HepG2 (cell line): Measurements from ENCODE around the gene SLC43A3. TPM values are rescaled to one million over a fixed set of nuclear protein-coding genes. Genes with fewer than 3 reads are reported as not detected.

Experiments
- GZF1 ChIP-seq: sonication (generic); formaldehyde crosslinking; IDR thresholded peaks from 2 replicates; pipeline ENCODE4 v1.5.1; 2020; ENCODE audit warnings: mild to moderate bottlenecking, missing genetic modification reagents
- HINFP ChIP-seq: sonication (generic); formaldehyde crosslinking; IDR thresholded peaks from 2 replicates; pipeline ENCODE4 v1.4.0; 2020; ENCODE audit warnings: low read depth, mild to moderate bottlenecking, missing genetic modification reagents
- HNRNPLL ChIP-seq: fragments of 200-400 bp; formaldehyde crosslinking; IDR thresholded peaks from 2 replicates; pipeline ENCODE4 v1.6.1; 2017; ENCODE audit warnings: mild to moderate bottlenecking, low read depth, low read length; ENCODE audit not compliant: poor library complexity, severe bottlenecking
- IKZF1 ChIP-seq: fragments of 450-650 bp; IDR thresholded peaks from 2 replicates; pipeline ENCODE4 v1.7.1; 2016
- ISL2 ChIP-seq: sonication (generic); formaldehyde crosslinking; IDR thresholded peaks from 2 replicates; pipeline ENCODE4 v1.5.0; 2020; ENCODE audit warnings: missing genetic modification reagents
- KDM3A ChIP-seq: IDR thresholded peaks from 2 replicates; pipeline ENCODE4 v1.6.1; 2018; ENCODE audit warnings: low read depth, missing compliant biosample characterization
- KLF11 ChIP-seq: IDR thresholded peaks from 2 replicates; pipeline ENCODE4 v1.6.1; 2016; ENCODE audit warnings: missing compliant biosample characterization
- MTA1 ChIP-seq: sonication (generic); formaldehyde crosslinking; IDR thresholded peaks from 2 replicates; pipeline ENCODE4 v1.4.0; 2020; ENCODE audit warnings: missing genetic modification reagents, mild to moderate bottlenecking, borderline replicate concordance
- MXI1 ChIP-seq: IDR thresholded peaks from 3 replicates; pipeline ENCODE4 v1.6.1; 2012; ENCODE audit warnings: low read depth, low read length, inconsistent platforms, borderline replicate concordance
- NR2C2 ChIP-seq: sonication (generic); formaldehyde crosslinking; IDR thresholded peaks from 2 replicates; pipeline ENCODE4 v1.4.0; 2020; ENCODE audit warnings: missing genetic modification reagents, mild to moderate bottlenecking, moderate library complexity, borderline replicate concordance
- PATZ1 ChIP-seq: sonication (generic); formaldehyde crosslinking; IDR thresholded peaks from 2 replicates; pipeline ENCODE4 v1.4.0; 2020; ENCODE audit warnings: missing genetic modification reagents
- SOX5 ChIP-seq: IDR thresholded peaks from 2 replicates; pipeline ENCODE4 v1.6.1; 2016; ENCODE audit warnings: borderline replicate concordance
- SSRP1 ChIP-seq: IDR thresholded peaks from 2 replicates; pipeline ENCODE4 v1.6.1; 2016; ENCODE audit warnings: control low read depth
- ZC3H13 ChIP-seq: sonication (generic); formaldehyde crosslinking; IDR thresholded peaks from 2 replicates; pipeline ENCODE4 v1.8.1; 2023; ENCODE audit warnings: mild to moderate bottlenecking, missing genetic modification reagents, moderate library complexity
- ZNF260 ChIP-seq: sonication (generic); formaldehyde crosslinking; IDR thresholded peaks from 2 replicates; pipeline ENCODE4 v1.4.0; 2020; ENCODE audit warnings: missing genetic modification reagents, low read depth, mild to moderate bottlenecking, borderline replicate concordance
- ZNF331 ChIP-seq: sonication (generic); formaldehyde crosslinking; IDR thresholded peaks from 2 replicates; pipeline ENCODE4 v1.4.0; 2020; ENCODE audit warnings: missing genetic modification reagents
- ZNF337 ChIP-seq: sonication (generic); formaldehyde crosslinking; IDR thresholded peaks from 2 replicates; pipeline ENCODE4 v1.5.1; 2020; ENCODE audit warnings: missing genetic modification reagents, low read depth, mild to moderate bottlenecking, borderline replicate concordance
- ZNF577 ChIP-seq: sonication (generic); formaldehyde crosslinking; IDR thresholded peaks from 2 replicates; pipeline ENCODE4 v1.4.0; 2020; ENCODE audit warnings: mild to moderate bottlenecking, low read depth, missing genetic modification reagents, borderline replicate concordance
- ZNF605 ChIP-seq: sonication (generic); formaldehyde crosslinking; IDR thresholded peaks from 2 replicates; pipeline ENCODE4 v1.8.0; 2022; ENCODE audit warnings: mild to moderate bottlenecking, missing genetic modification reagents
- ZNF747 ChIP-seq: sonication (generic); formaldehyde crosslinking; IDR thresholded peaks from 2 replicates; pipeline ENCODE4 v1.8.1; 2023; ENCODE audit warnings: missing genetic modification reagents, mild to moderate bottlenecking, borderline replicate concordance
- ZNF768 ChIP-seq: sonication (generic); formaldehyde crosslinking; IDR thresholded peaks from 2 replicates; pipeline ENCODE4 v1.4.0; 2020; ENCODE audit warnings: missing genetic modification reagents
- ZNF792 ChIP-seq: IDR thresholded peaks from 2 replicates; pipeline ENCODE4 v1.6.1; 2016
- ZNF83 ChIP-seq: sonication (generic); formaldehyde crosslinking; IDR thresholded peaks from 2 replicates; pipeline ENCODE4 v1.4.0; 2020; ENCODE audit warnings: missing genetic modification reagents, mild to moderate bottlenecking, borderline replicate concordance
- polyA plus RNA-seq, 8 experiments: library from polyadenylated mRNA; depleted of rRNA in 3 of 8; stranded (reverse) in 7 of 8; unstranded in 1 of 8; fragments of >200 nt; fragmentation: Illumina TruSeq in 4 of 8; extraction: Trizol in 4 of 8; gene quantifications; 2 replicates each; pipeline versions ENCODE4 v1.2.1 to v1.2.3, GENCODE V29; 2011 to 2016; ENCODE audit warnings: low read depth in 4 of 8, missing spikeins in 1 of 8, mixed read lengths in 1 of 8; ENCODE audit not compliant: insufficient read depth in 1 of 8
- total RNA-seq, 5 experiments: library from RNA; depleted of rRNA; stranded (reverse); fragments of >200 nt; fragmentation: Illumina TruSeq; extraction: Trizol; gene quantifications; 2 replicates each; pipeline ENCODE4 v1.2.3, GENCODE V29; 2016; ENCODE audit warnings: low read depth in 1 of 5
- TF ChIP-seq, protein P1 (sequence below): sonication (generic); formaldehyde crosslinking; IDR thresholded peaks from 2 replicates; pipeline ENCODE4 v1.4.0; 2020; ENCODE audit warnings: missing genetic modification reagents
- TF ChIP-seq, protein P2 (sequence below): sonication (generic); formaldehyde crosslinking; IDR thresholded peaks from 2 replicates; pipeline ENCODE4 v1.8.0; 2022; ENCODE audit warnings: missing genetic modification reagents, mild to moderate bottlenecking, moderate library complexity, borderline replicate concordance

The SLC43A3 gene
- total and polyA plus RNA-seq, 2 of the 13 experiments (the other 11 are each of a cell fraction or from before 2014, with no cell fraction given) = 2.6 TPM; not detected in 1

- TF ChIP-seq ZNF792 = peak; percentile 75; the same call in 1 of the 2 replicates
- TF ChIP-seq ZNF337 = no peak
- TF ChIP-seq ZNF577 (CRISPR knock-in tag) = no peak
- no peak for TF ChIP-seq ZNF605 (CRISPR knock-in tag)
- TF ChIP-seq, protein P1, sequence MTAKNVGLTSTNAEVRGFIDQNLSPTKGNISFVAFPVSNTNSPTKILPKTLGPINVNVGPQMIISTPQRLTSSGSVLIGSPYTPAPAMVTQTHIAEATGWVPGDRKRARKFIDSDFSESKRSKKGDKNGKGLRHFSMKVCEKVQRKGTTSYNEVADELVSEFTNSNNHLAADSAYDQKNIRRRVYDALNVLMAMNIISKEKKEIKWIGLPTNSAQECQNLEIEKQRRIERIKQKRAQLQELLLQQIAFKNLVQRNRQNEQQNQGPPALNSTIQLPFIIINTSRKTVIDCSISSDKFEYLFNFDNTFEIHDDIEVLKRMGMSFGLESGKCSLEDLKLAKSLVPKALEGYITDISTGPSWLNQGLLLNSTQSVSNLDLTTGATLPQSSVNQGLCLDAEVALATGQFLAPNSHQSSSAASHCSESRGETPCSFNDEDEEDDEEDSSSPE = no peak
- TF ChIP-seq PATZ1 = peak; percentile 44; the same call in 1 of the 2 replicates
- TF ChIP-seq GZF1 (CRISPR knock-in tag) = no peak; the same call in 1 of the 2 replicates
- no peak for TF ChIP-seq KLF11
- TF ChIP-seq, protein P2, sequence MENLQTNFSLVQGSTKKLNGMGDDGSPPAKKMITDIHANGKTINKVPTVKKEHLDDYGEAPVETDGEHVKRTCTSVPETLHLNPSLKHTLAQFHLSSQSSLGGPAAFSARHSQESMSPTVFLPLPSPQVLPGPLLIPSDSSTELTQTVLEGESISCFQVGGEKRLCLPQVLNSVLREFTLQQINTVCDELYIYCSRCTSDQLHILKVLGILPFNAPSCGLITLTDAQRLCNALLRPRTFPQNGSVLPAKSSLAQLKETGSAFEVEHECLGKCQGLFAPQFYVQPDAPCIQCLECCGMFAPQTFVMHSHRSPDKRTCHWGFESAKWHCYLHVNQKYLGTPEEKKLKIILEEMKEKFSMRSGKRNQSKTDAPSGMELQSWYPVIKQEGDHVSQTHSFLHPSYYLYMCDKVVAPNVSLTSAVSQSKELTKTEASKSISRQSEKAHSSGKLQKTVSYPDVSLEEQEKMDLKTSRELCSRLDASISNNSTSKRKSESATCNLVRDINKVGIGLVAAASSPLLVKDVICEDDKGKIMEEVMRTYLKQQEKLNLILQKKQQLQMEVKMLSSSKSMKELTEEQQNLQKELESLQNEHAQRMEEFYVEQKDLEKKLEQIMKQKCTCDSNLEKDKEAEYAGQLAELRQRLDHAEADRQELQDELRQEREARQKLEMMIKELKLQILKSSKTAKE (CRISPR knock-in tag) = peak; percentile 34; the same call in 1 of the 2 replicates
- TF ChIP-seq SSRP1 (CRISPR knock-in tag) = no peak
- TF ChIP-seq MXI1 = no peak
- TF ChIP-seq ZNF331 = peak; percentile 61; the same call in 1 of the 2 replicates
- TF ChIP-seq HNRNPLL = no peak
- TF ChIP-seq ZNF83 (CRISPR knock-in tag) = no peak
- no peak for TF ChIP-seq NR2C2 (CRISPR knock-in tag)
- TF ChIP-seq ZNF768 (CRISPR knock-in tag) = no peak
- no peak for TF ChIP-seq KDM3A (CRISPR knock-in tag)
- no peak for TF ChIP-seq ZNF747
- TF ChIP-seq ZC3H13 (CRISPR knock-in tag) = no peak
- TF ChIP-seq SOX5 (CRISPR knock-in tag) = peak; percentile 67; the same call in 1 of the 2 replicates
- TF ChIP-seq ISL2 (CRISPR knock-in tag) = peak; percentile 62
- no peak for TF ChIP-seq HINFP
- no peak for TF ChIP-seq MTA1 (CRISPR knock-in tag)
- no peak for TF ChIP-seq IKZF1
- no peak for TF ChIP-seq ZNF260 (CRISPR knock-in tag)
Observed at GRCh38 chr11:57440744-57441414, 14.0 kb upstream of the SLC43A3 start (continued).
